Activated B cell treated with CpG ODN at 0.5 μM for 24 hours (primary cell): ENCODE results near the gene CHST14. TPM values are rescaled to one million over a fixed set of nuclear protein-coding genes. Genes with fewer than 3 reads are reported as not detected.

Source experiments
- ATAC-seq: fragments of 200-7000 bp; cut with Tn5 transposase; one replicate; pipeline ENCODE4 v1.10.0; 2021; ENCODE audit warnings: low read depth, mild to moderate bottlenecking, moderate library complexity
- CTCF ChIA-PET: fragments of 350-600 bp; sonication (Branson Sonifier 250); formaldehyde crosslinking; loops from one replicate; lab custom pipeline; 2021; ENCODE audit warnings: antibody characterized with exemption; lab: Charles Lee
- POLR2A ChIA-PET: fragments of 350-600 bp; sonication (Branson Sonifier 250); formaldehyde crosslinking; loops from one replicate; lab custom pipeline; 2021; ENCODE audit warnings: antibody characterized with exemption; lab: Charles Lee
- DNase-seq: peaks from one replicate; pipeline ENCODE4 v3.0.0; 2022
- H3K27ac Mint-ChIP-seq: one replicate; pipeline ENCODE4 v1.8.0; 2020; ENCODE audit warnings: mixed read lengths
- H3K27me3 Mint-ChIP-seq: one replicate; pipeline ENCODE4 v1.8.0; 2021; ENCODE audit warnings: mixed read lengths
- H3K36me3 Mint-ChIP-seq: one replicate; pipeline ENCODE4 v1.8.0; 2021; ENCODE audit warnings: low read depth, mixed read lengths
- H3K4me1 Mint-ChIP-seq: one replicate; pipeline ENCODE4 v1.8.0; 2021; ENCODE audit warnings: mixed read lengths
- H3K4me3 Mint-ChIP-seq: one replicate; pipeline ENCODE4 v1.8.0; 2020; ENCODE audit warnings: mild to moderate bottlenecking, mixed read lengths
- H3K9me3 Mint-ChIP-seq: one replicate; pipeline ENCODE4 v1.8.0; 2020; ENCODE audit warnings: mixed read lengths
- intact Hi-C: fragments of 100-400 bp; cut with micrococcal nuclease; formaldehyde crosslinking; loops from one replicate; pipeline ENCODE4 v1.15.1; 2024
- total RNA-seq: library from RNA; stranded (reverse); gene quantifications from 2 replicates; pipeline ENCODE4 v1.2.3, GENCODE V29; 2022
- TF ChIP-seq, protein P1 (sequence below): fragments of 200-600 bp; IDR thresholded peaks from one replicate; pipeline ENCODE4 v1.8.0; 2022; ENCODE audit warnings: antibody characterized with exemption, mild to moderate bottlenecking

CHST14 gene
- total RNA-seq, 1 donor from 2014 or later: 10.2 TPM

DNA sequence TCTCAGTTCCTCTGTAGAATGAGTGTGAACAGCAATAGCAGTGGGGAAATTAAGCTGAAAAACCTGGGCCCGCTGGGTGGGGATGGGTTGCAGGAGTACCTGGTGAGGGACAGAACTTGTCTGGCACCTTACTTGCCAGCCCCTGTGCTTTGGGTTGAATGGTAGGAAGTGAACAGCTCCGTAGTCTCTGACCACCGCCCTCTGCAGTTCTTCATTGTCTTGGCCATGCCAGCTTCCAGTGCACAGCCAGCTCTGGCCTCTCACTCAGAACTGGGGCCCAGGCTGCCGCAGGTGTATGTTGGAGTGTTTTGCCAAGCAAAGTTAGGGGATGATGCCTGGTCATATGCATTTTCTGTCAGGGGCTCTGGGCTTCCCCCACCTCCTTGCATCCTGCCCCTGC is 14.0 kb upstream of the CHST14 start:
- Mint-ChIP-seq H3K27me3 (no peaks in the 10 kb centered on the region), H3K27ac (no peak overlapping the region), H3K4me1 (peaks cover 36% of the 10 kb centered on the region), H3K9me3 (no peaks in the 10 kb centered on the region), H3K36me3 (peaks cover 5% of the 10 kb centered on the region), H3K4me3 (no peak overlapping the region)
- no peak for ATAC-seq
- no peak for DNase-seq
- POLR2A ChIA-PET: no interaction called here
- TF ChIP-seq, protein P1, sequence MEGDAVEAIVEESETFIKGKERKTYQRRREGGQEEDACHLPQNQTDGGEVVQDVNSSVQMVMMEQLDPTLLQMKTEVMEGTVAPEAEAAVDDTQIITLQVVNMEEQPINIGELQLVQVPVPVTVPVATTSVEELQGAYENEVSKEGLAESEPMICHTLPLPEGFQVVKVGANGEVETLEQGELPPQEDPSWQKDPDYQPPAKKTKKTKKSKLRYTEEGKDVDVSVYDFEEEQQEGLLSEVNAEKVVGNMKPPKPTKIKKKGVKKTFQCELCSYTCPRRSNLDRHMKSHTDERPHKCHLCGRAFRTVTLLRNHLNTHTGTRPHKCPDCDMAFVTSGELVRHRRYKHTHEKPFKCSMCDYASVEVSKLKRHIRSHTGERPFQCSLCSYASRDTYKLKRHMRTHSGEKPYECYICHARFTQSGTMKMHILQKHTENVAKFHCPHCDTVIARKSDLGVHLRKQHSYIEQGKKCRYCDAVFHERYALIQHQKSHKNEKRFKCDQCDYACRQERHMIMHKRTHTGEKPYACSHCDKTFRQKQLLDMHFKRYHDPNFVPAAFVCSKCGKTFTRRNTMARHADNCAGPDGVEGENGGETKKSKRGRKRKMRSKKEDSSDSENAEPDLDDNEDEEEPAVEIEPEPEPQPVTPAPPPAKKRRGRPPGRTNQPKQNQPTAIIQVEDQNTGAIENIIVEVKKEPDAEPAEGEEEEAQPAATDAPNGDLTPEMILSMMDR: no peak
- intact Hi-C loops: no loop called here
- CTCF ChIA-PET: no interaction called here

DNA sequence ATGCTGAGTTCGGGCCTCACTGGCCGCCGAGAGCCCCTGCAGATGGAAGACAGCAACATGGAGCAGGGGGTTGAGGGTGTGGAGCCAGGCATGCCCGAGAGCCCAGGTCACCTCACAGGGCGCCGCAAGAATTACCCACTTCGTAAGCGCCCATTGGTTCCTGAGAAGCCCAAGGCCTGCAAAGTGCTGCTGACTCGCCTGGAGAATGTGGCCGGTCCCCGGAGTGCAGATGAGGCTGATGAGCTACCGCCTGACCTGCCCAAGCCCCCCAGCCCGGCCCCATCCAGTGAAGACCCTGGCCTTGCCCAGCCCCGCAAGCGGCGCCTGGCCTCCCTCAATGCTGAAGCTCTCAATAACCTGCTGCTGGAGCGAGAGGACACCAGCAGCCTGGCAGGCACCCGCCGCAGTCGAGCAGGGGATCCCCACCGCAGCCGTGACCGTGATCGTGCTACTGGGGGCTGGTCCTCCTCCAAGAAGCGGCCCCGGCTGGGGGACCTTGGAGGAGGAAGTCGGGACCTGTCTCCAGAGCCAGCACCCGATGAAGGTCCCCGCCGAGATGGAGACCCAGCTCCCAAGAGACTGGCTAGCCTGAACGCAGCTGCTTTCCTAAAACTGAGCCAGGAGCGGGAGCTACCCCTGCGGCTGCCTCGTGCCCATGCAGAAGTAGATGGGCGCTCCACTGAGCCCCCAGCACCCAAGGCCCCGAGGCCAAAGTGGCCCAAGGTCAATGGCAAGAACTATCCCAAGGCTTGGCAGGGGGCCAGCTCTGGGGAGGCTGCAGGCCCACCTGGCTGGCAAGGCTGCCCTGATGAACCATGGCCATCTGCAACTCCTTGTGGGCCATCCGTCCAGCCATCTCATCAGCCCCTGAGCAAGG is 12.1 kb upstream of the CHST14 start:
- DNase-seq: no peak
- Mint-ChIP-seq H3K4me3 (no peak overlapping the region), H3K4me1 (peaks cover 17% of the 10 kb centered on the region), H3K9me3 (no peaks in the 10 kb centered on the region), H3K27ac (no peak overlapping the region), H3K27me3 (no peaks in the 10 kb centered on the region), H3K36me3 (peaks cover 14% of the 10 kb centered on the region)
- CTCF ChIA-PET: no interaction called here
- intact Hi-C loops: no loop called here
- TF ChIP-seq, protein P1: no peak
- no peak for ATAC-seq
- POLR2A ChIA-PET: no interaction called here

DNA sequence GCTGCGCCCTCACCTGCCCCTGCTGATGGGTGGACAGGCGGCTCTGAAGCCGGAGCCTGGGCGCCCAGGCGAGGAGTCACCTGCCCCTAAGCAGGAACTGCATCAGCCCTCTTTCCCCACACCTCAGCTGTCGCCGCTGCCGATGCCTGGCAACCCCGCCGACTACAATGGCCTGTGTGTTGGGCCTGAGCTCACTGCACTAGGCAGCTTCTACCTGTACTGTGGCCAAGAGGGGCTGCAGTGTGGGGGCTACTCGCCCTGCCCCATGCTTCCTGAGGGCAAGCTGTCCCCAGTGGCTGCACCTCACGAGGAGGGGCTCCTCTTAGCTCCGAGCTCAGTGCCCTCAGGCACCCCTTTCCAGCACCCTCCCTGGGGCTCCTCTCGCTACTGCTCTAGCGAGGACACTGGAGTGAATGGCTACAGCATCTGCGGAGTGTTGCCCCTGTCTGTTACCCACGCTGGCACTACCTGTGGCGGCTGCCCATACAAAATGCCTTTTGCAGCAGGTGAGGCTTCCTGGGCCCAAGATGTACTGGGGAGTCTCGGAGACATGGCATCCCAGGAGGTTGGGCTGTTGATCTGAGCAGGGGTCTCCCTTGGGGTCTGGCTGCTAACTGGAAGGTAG is 11.3 kb upstream of the CHST14 start:
- TF ChIP-seq, protein P1: no peak
- Mint-ChIP-seq H3K27ac (no peak overlapping the region), H3K4me1 (peaks cover 9% of the 10 kb centered on the region), H3K27me3 (no peaks in the 10 kb centered on the region), H3K36me3 (peaks cover 22% of the 10 kb centered on the region), H3K9me3 (no peaks in the 10 kb centered on the region), H3K4me3 (no peak overlapping the region)
- POLR2A ChIA-PET: no interaction called here
- ATAC-seq (no peak), DNase-seq (no peak)
- intact Hi-C loops: no loop called here
- CTCF ChIA-PET: no interaction called here

DNA sequence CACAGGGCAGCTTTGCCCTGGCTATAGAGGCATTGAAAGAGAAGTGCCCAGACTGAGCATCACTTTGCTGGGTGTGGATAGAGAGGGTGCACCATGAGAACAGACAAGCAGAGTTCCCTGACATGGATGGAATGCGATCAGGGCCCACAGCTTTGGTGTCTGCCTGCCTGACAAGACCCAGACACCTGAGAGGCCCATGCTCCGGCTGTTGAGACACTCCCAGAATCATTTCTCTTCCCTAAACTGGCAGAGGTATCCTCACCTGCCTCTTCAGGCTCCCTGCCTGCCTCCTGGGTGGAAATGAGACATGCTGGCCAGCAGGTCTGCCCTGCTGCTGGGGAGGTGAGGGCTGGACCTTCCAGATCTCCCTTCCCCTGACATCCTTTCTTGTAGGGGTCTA is 10.4 kb upstream of the CHST14 start:
- ATAC-seq (no peak), DNase-seq (no peak)
- intact Hi-C loops: no loop called here
- Mint-ChIP-seq H3K27me3 (no peaks in the 10 kb centered on the region), H3K9me3 (no peaks in the 10 kb centered on the region), H3K36me3 (peaks cover 28% of the 10 kb centered on the region), H3K4me3 (no peak overlapping the region), H3K27ac (no peak overlapping the region), H3K4me1 (no peaks in the 10 kb centered on the region)
- TF ChIP-seq, protein P1: no peak
- ChIA-PET CTCF (no interaction called here), POLR2A (no interaction called here)

DNA sequence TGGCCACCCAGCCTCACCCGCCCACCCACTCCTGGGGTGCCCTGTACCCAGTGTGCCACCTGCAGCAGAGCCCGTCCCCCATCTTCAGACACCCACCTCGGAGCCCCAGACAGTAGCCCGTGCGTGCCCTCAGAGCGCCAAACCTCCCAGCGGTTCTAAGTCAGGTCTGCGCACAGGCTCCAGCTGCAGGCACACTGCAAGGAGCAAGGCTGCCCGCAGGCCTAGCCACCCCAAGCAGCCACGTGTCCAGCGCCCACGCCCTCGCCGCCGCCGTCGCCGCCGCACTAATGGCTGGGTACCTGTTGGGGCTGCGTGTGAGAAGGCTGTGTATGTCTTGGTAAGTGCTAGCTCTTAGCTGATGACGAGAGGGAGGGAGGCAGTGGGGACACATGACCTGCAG is 8.8 kb upstream of the CHST14 start:
- DNase-seq (no peak), ATAC-seq (no peak)
- TF ChIP-seq, protein P1: no peak
- Mint-ChIP-seq H3K4me3 (no peak overlapping the region), H3K27me3 (no peaks in the 10 kb centered on the region), H3K27ac (no peak overlapping the region), H3K9me3 (no peaks in the 10 kb centered on the region), H3K4me1 (no peaks in the 10 kb centered on the region), H3K36me3 (peaks cover 39% of the 10 kb centered on the region)
- ChIA-PET POLR2A (no interaction called here), CTCF (no interaction called here)
- intact Hi-C loops: no loop called here
